CD4-positive, alpha-beta memory T cell (primary cell): ENCODE data around the gene KIAA0513. TPM values are rescaled to one million over a fixed set of nuclear protein-coding genes. Genes with fewer than 3 reads are reported as not detected.

Experiments
- CTCF ChIA-PET: fragments of 350-600 bp; sonication (Branson Sonifier 250); formaldehyde crosslinking; loops from one replicate; lab custom pipeline; 2021; ENCODE audit warnings: inconsistent platforms; ENCODE audit not compliant: partially characterized antibody; lab: Charles Lee
- POLR2A ChIA-PET: fragments of 350-600 bp; sonication (Branson Sonifier 250); formaldehyde crosslinking; loops from one replicate; lab custom pipeline; 2021; ENCODE audit not compliant: partially characterized antibody; lab: Charles Lee
- DNase-seq, 5 donors: peaks; one replicate each; pipeline versions ENCODE4 v3.0.0 to v3.0.0-alpha.2; 2020 to 2022; ENCODE audit warnings: mixed read lengths in 1 of 5
- H3K27ac ChIP-seq: one replicate; pipeline ENCODE4 v1.7.0; 2013; ENCODE audit warnings: low read depth, low read length
- H3K27me3 ChIP-seq: 2 replicates; pipeline ENCODE4 v1.7.0; 2013; ENCODE audit warnings: mild to moderate bottlenecking, low read length, moderate library complexity; ENCODE audit not compliant: insufficient read depth
- H3K36me3 ChIP-seq: 2 replicates; pipeline ENCODE4 v1.7.0; 2013; ENCODE audit warnings: mild to moderate bottlenecking, low read length, moderate library complexity; ENCODE audit not compliant: insufficient read depth
- H3K4me1 ChIP-seq: 2 replicates; pipeline ENCODE4 v1.7.0; 2013; ENCODE audit warnings: mild to moderate bottlenecking, low read length, moderate library complexity; ENCODE audit not compliant: insufficient read depth
- H3K4me3 ChIP-seq, 2 donors: one replicate each; pipeline ENCODE4 v1.7.0; 2013; ENCODE audit warnings: low read length in 2 of 2, mild to moderate bottlenecking in 1 of 2
- H3K9me3 ChIP-seq, 2 donors: one replicate each; pipeline ENCODE4 v1.7.0; 2013; ENCODE audit warnings: low read length in 2 of 2, control low read depth in 1 of 2; ENCODE audit not compliant: control insufficient read depth in 1 of 2
- H3K27ac Mint-ChIP-seq, 7 donors: one replicate each; pipeline ENCODE4 v1.8.0; 2020 to 2021; ENCODE audit warnings: mixed read lengths in 7 of 7, mild to moderate bottlenecking in 6 of 7, inconsistent platforms in 3 of 7, moderate library complexity in 3 of 7
- H3K27me3 Mint-ChIP-seq, 2 donors: one replicate each; pipeline ENCODE4 v1.8.0; 2020 to 2021; ENCODE audit warnings: mixed read lengths in 2 of 2
- H3K36me3 Mint-ChIP-seq, 2 donors: one replicate each; pipeline ENCODE4 v1.8.0; 2020 to 2021; ENCODE audit warnings: mixed read lengths in 2 of 2, inconsistent platforms in 1 of 2, mild to moderate bottlenecking in 1 of 2
- H3K4me1 Mint-ChIP-seq, 4 donors: one replicate each; pipeline ENCODE4 v1.8.0; 2020 to 2021; ENCODE audit warnings: mixed read lengths in 4 of 4, mild to moderate bottlenecking in 1 of 4
- H3K4me3 Mint-ChIP-seq, 8 donors: one replicate each; pipeline ENCODE4 v1.8.0; 2020 to 2021; ENCODE audit warnings: mixed read lengths in 8 of 8, mild to moderate bottlenecking in 7 of 8, moderate library complexity in 6 of 8, inconsistent platforms in 3 of 8
- H3K9me3 Mint-ChIP-seq, 8 donors: one replicate each; pipeline ENCODE4 v1.8.0; 2020 to 2021; ENCODE audit warnings: mixed read lengths in 8 of 8, mild to moderate bottlenecking in 5 of 8, inconsistent platforms in 3 of 8, moderate library complexity in 1 of 8
- intact Hi-C: fragments of 100-400 bp; cut with micrococcal nuclease; formaldehyde crosslinking; loops from one replicate; pipeline ENCODE4 v1.15.1; 2023
- polyA plus RNA-seq, 2 donors: library from polyadenylated mRNA; unstranded; fragments of 300-500 nt; fragmentation: Illumina TruSeq; gene quantifications; one replicate each; pipeline ENCODE4 v1.2.3, GENCODE V29; 2021
- total RNA-seq, 2 experiments: library from RNA; stranded (reverse); gene quantifications; one replicate each; pipeline ENCODE4 v1.2.3, GENCODE V29; 2021

KIAA0513 gene
- total and polyA plus RNA-seq, 4 experiments from 2014 or later, result 1.3 to 19.0 (median 14.8) TPM

GRCh38 chr16:85137323-85138072, 109.9 kb downstream of the KIAA0513 start:
- no peaks in the 10 kb centered on the region for H3K27me3 ChIP-seq
- H3K27ac ChIP-seq, result no peak overlapping the region
- H3K27ac Mint-ChIP-seq, result no peak overlapping the region
- H3K4me1 ChIP-seq, result no peaks in the 10 kb centered on the region
- ChIA-PET POLR2A (no interaction called here), CTCF (no interaction called here)
- H3K4me1 Mint-ChIP-seq, result peaks cover 0 to 8% (median 5%) of the 10 kb centered on the region in 4 donors
- intact Hi-C loops, result no loop called here
- H3K9me3 ChIP-seq, result no peaks in the 10 kb centered on the region
- peaks cover 24 to 26% of the 10 kb centered on the region in 2 donors for H3K27me3 Mint-ChIP-seq
- peaks cover 0 to 4% of the 10 kb centered on the region in 2 donors for H3K36me3 Mint-ChIP-seq
- H3K4me3 Mint-ChIP-seq, result peak overlapping the region in 1 of 8 donors; percentile 45
- no peak for DNase-seq
- H3K9me3 Mint-ChIP-seq, result no peaks in the 10 kb centered on the region
- H3K36me3 ChIP-seq, result no peaks in the 10 kb centered on the region
- no peak overlapping the region for H3K4me3 ChIP-seq

GRCh38 chr16:85138073-85138824, 110.7 kb downstream of the KIAA0513 start:
- Mint-ChIP-seq H3K9me3 (no peaks in the 10 kb centered on the region), H3K27ac (no peak overlapping the region), H3K36me3 (peaks cover 0 to 4% of the 10 kb centered on the region in 2 donors), H3K4me3 (peak overlapping the region in 2 of 8 donors; percentile 45 to 66), H3K4me1 (peaks cover 0 to 8% (median 4%) of the 10 kb centered on the region in 4 donors), H3K27me3 (peaks cover 24 to 28% of the 10 kb centered on the region in 2 donors)
- no peak for DNase-seq
- ChIA-PET POLR2A (no interaction called here), CTCF (no interaction called here)
- no peaks in the 10 kb centered on the region for H3K4me1 ChIP-seq
- intact Hi-C loops, result no loop called here
- H3K9me3 ChIP-seq, result no peaks in the 10 kb centered on the region
- no peak overlapping the region for H3K27ac ChIP-seq
- H3K27me3 ChIP-seq, result no peaks in the 10 kb centered on the region
- no peaks in the 10 kb centered on the region for H3K36me3 ChIP-seq
- H3K4me3 ChIP-seq, result no peak overlapping the region

GRCh38 chr16:85138825-85139627, 111.4 kb downstream of the KIAA0513 start:
- peaks cover 0 to 4% of the 10 kb centered on the region in 2 donors for H3K36me3 Mint-ChIP-seq
- H3K4me3 Mint-ChIP-seq, result peak overlapping the region in 1 of 8 donors; percentile 5
- ChIA-PET CTCF (interaction anchor here (0.8 kb wide), 1 partner anchor 24 kb away, joined by 3 read pairs; no protein-coding TSS in a partner anchor), POLR2A (no interaction called here)
- H3K27ac Mint-ChIP-seq, result peak overlapping the region in 2 of 7 donors; percentile 15 to 78
- H3K36me3 ChIP-seq, result no peaks in the 10 kb centered on the region
- H3K4me3 ChIP-seq, result no peak overlapping the region
- H3K4me1 ChIP-seq, result no peaks in the 10 kb centered on the region
- peaks cover 22 to 31% of the 10 kb centered on the region in 2 donors for H3K27me3 Mint-ChIP-seq
- peaks cover 0 to 8% (median 4%) of the 10 kb centered on the region in 4 donors for H3K4me1 Mint-ChIP-seq
- no peaks in the 10 kb centered on the region for H3K27me3 ChIP-seq
- no peak for DNase-seq
- intact Hi-C loops, result no loop called here
- H3K27ac ChIP-seq, result no peak overlapping the region
- no peaks in the 10 kb centered on the region for H3K9me3 ChIP-seq
- H3K9me3 Mint-ChIP-seq, result no peaks in the 10 kb centered on the region

GRCh38 chr16:85139881-85140339, 112.3 kb downstream of the KIAA0513 start:
- Mint-ChIP-seq H3K4me3 (no peak overlapping the region), H3K9me3 (no peaks in the 10 kb centered on the region), H3K27me3 (peaks cover 22 to 28% of the 10 kb centered on the region in 2 donors), H3K27ac (no peak overlapping the region), H3K4me1 (peaks cover 0 to 8% (median 4%) of the 10 kb centered on the region in 4 donors), H3K36me3 (peaks cover 0 to 4% of the 10 kb centered on the region in 2 donors)
- DNase-seq, result no peak
- ChIA-PET POLR2A (no interaction called here), CTCF (interaction anchor here (0.8 kb wide), 1 partner anchor 25 kb away, joined by 3 read pairs; no protein-coding TSS in a partner anchor)
- no peak overlapping the region for H3K4me3 ChIP-seq
- H3K4me1 ChIP-seq, result no peaks in the 10 kb centered on the region
- no peaks in the 10 kb centered on the region for H3K36me3 ChIP-seq
- H3K9me3 ChIP-seq, result no peaks in the 10 kb centered on the region
- intact Hi-C loops, result no loop called here
- no peak overlapping the region for H3K27ac ChIP-seq
- no peaks in the 10 kb centered on the region for H3K27me3 ChIP-seq

- no peaks in the 10 kb centered on the region for H3K27me3 ChIP-seq
- DNase-seq, result no peak
- H3K4me3 Mint-ChIP-seq, result no peak overlapping the region
Observed at GRCh38 chr16:85140455-85141012, 112.9 kb downstream of the KIAA0513 start.

GRCh38 chr16:85141491-85142128, 114.0 kb downstream of the KIAA0513 start:
- Histone ChIP-seq H3K27me3 (no peaks in the 10 kb centered on the region), H3K27ac (no peak overlapping the region), H3K36me3 (no peaks in the 10 kb centered on the region), H3K9me3 (no peaks in the 10 kb centered on the region), H3K4me1 (no peaks in the 10 kb centered on the region), H3K4me3 (no peak overlapping the region)
- DNase-seq, result no peak
- no peak overlapping the region for H3K27ac Mint-ChIP-seq
- no peak overlapping the region for H3K4me3 Mint-ChIP-seq
- peaks cover 21 to 30% of the 10 kb centered on the region in 2 donors for H3K27me3 Mint-ChIP-seq
- ChIA-PET POLR2A (no interaction called here), CTCF (no interaction called here)
- intact Hi-C loops, result no loop called here
- peaks cover 0 to 4% of the 10 kb centered on the region in 2 donors for H3K36me3 Mint-ChIP-seq
- no peaks in the 10 kb centered on the region for H3K9me3 Mint-ChIP-seq
- H3K4me1 Mint-ChIP-seq, result peaks cover 0 to 7% (median 4%) of the 10 kb centered on the region in 4 donors

More at GRCh38 chr16:85140455-85141012, 112.9 kb downstream of the KIAA0513 start:
- Histone ChIP-seq H3K27ac (no peak overlapping the region), H3K4me3 (no peak overlapping the region), H3K36me3 (no peaks in the 10 kb centered on the region), H3K4me1 (no peaks in the 10 kb centered on the region), H3K9me3 (no peaks in the 10 kb centered on the region)
- H3K27me3 Mint-ChIP-seq, result peaks cover 22 to 30% of the 10 kb centered on the region in 2 donors
- ChIA-PET CTCF (no interaction called here), POLR2A (no interaction called here)
- peaks cover 0 to 4% of the 10 kb centered on the region in 2 donors for H3K36me3 Mint-ChIP-seq
- intact Hi-C loops, result no loop called here
- H3K9me3 Mint-ChIP-seq, result no peaks in the 10 kb centered on the region
- H3K27ac Mint-ChIP-seq, result no peak overlapping the region
- peaks cover 0 to 8% (median 4%) of the 10 kb centered on the region in 4 donors for H3K4me1 Mint-ChIP-seq
